ENCODE data around the gene FAM120A.
A peak's percentile ranks its signal among the peaks of the same experiment; 100 is the strongest.

Gene FAM120A

DNA sequence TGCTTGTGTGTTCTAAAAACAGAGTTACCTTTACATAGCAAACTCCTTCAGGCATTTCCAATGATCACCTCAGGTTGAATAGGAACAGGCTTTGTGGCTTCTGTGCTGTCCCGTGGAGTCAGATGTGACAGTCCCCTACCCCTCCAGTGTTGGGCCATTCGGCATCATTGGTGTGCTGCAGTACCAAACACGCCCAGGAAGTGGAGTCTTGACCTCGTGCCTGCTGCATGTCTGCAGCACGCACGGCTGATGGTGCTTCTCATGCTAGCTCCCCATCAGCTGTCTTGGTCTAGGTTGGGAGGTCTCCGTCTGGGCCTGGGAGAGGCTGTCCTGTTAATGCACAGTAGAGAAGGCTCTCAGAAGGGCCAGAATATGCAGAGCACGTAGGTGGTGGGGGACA lies 82.4 kb downstream of the FAM120A start:
- in situ Hi-C loops (cut with HindIII; ENCODE audit: low pct_ligation_motif_present, low pct_unique_long_range_greater_than_20kb, low sequenced_read_pairs): no loop called here
- no peak for DNase-seq

- no peak for DNase-seq
- in situ Hi-C loops (cut with HindIII; ENCODE audit: low pct_ligation_motif_present, low pct_unique_long_range_greater_than_20kb, low sequenced_read_pairs): no loop called here
These were observed 84.7 kb downstream of the FAM120A start for GRCh38 chr9:93536167-93536566.

- in situ Hi-C loops (cut with HindIII; ENCODE audit: low pct_ligation_motif_present, low pct_unique_long_range_greater_than_20kb, low sequenced_read_pairs): no loop called here
These were observed 85.4 kb downstream of the FAM120A start for GRCh38 chr9:93536874-93537273.

DNA sequence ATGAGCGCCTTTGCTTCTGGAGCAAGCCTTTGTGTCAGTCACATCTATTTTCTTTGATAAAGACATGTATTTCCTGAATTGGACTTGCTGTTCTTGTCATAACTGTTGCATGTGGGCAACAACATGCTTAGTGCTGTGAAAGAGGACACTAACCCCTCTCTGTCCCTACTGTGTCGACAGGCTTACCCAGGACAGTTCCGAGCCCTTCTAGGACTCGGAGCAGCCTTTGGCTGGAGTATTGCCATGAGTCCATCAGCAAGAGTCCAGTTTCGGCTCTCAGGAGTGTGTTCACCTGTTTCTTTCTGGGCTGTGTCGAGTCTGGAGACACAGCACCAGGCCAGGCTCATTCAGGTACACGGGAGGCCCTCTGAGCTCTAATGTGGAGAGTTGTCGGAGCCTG lies 88.8 kb downstream of the FAM120A start:
- in situ Hi-C loops (cut with HindIII; ENCODE audit: low pct_ligation_motif_present, low pct_unique_long_range_greater_than_20kb, low sequenced_read_pairs): no loop called here
- no peak for DNase-seq

More at GRCh38 chr9:93536874-93537273, 85.4 kb downstream of the FAM120A start:
- DNase-seq: no peak

GRCh38 chr9:93541005-93541404 lies 89.5 kb downstream of the FAM120A start:
- DNase-seq: no peak
- in situ Hi-C loops (cut with HindIII; ENCODE audit: low pct_ligation_motif_present, low pct_unique_long_range_greater_than_20kb, low sequenced_read_pairs): no loop called here

DNA sequence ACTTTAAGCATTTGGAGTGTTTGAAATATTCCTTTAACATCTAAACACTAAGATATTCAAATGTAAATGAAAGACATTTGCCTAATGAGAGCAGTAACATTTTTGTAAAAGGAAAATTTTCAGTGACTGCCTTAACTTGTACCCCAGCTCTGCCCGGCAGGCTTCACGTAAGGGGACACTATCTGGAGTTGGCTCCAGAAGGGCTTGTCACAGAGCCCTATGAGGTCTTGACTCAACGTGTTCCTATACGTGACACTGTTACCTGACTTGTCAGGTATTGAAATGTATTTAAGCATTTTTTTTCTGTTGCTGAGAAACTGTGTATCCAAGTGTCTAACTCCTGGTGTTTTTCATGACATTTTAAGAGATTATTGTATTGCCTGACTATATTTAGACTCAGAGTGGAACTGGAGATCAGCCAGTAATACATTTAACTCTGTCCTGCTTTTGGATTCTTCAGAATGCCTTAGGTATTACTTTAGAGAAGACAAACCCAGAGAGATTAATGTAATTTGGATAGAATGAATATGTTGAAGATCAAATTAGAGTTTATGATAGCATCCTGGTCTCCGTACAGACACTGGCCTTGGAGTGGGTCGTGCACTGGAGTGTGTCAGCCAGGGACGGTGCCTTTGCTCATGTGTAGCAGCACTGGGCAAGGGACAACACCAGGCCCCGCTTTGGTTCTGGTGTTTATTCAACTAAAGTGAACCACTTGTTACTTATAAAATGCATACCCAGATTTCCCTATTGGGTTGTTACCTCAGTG lies 90.3 kb downstream of the FAM120A start:
- no peak for DNase-seq
- in situ Hi-C loops (cut with HindIII; ENCODE audit: low pct_ligation_motif_present, low pct_unique_long_range_greater_than_20kb, low sequenced_read_pairs): no loop called here

DNA sequence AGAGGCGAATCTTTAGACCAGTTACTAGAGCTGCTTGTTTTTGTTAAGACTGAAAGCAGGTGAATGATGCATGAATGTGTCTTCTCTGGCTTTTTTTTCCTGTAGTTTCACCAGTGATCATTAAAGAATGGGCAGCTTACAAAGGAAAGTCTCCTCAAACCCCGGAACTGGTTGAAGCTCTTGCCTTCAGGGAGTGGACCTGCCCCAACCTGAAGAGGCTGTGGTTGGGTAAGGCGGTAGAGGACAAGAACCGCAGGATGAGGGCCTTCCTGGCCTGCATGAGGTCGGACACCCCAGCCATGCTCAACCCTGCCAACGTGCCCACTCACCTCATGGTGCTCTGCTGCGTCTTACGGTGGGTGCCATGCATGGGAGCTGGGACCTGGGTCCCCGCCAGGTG lies 91.6 kb downstream of the FAM120A start:
- no peak for DNase-seq
- in situ Hi-C loops (cut with HindIII; ENCODE audit: low pct_ligation_motif_present, low pct_unique_long_range_greater_than_20kb, low sequenced_read_pairs): no loop called here

- in situ Hi-C loops (cut with HindIII; ENCODE audit: low pct_ligation_motif_present, low pct_unique_long_range_greater_than_20kb, low sequenced_read_pairs): no loop called here
- no peak for DNase-seq
These were observed 94.9 kb downstream of the FAM120A start for GRCh38 chr9:93546356-93546755.

- DNase-seq: no peak
- in situ Hi-C loops (cut with HindIII; ENCODE audit: low pct_ligation_motif_present, low pct_unique_long_range_greater_than_20kb, low sequenced_read_pairs): no loop called here
These were observed 98.1 kb downstream of the FAM120A start for GRCh38 chr9:93549611-93550010.

- no peak for DNase-seq
- in situ Hi-C loops (cut with HindIII; ENCODE audit: low pct_ligation_motif_present, low pct_unique_long_range_greater_than_20kb, low sequenced_read_pairs): no loop called here
These were observed 101.4 kb downstream of the FAM120A start for GRCh38 chr9:93552923-93553322.

GRCh38 chr9:93555370-93555769 lies 103.9 kb downstream of the FAM120A start:
- in situ Hi-C loops (cut with HindIII; ENCODE audit: low pct_ligation_motif_present, low pct_unique_long_range_greater_than_20kb, low sequenced_read_pairs): no loop called here
- DNase-seq: no peak

GRCh38 chr9:93557366-93558137 lies 106.1 kb downstream of the FAM120A start:
- DNase-seq: no peak
- in situ Hi-C loops (cut with HindIII; ENCODE audit: low pct_ligation_motif_present, low pct_unique_long_range_greater_than_20kb, low sequenced_read_pairs): no loop called here

- in situ Hi-C loops (cut with HindIII; ENCODE audit: low pct_ligation_motif_present, low pct_unique_long_range_greater_than_20kb, low sequenced_read_pairs): no loop called here
- DNase-seq: no peak
These were observed 107.0 kb downstream of the FAM120A start for GRCh38 chr9:93558503-93558902.

- DNase-seq: no peak
- in situ Hi-C loops (cut with HindIII; ENCODE audit: low pct_ligation_motif_present, low pct_unique_long_range_greater_than_20kb, low sequenced_read_pairs): no loop called here
These were observed 109.5 kb downstream of the FAM120A start for GRCh38 chr9:93560991-93561390.

- DNase-seq: no peak
- in situ Hi-C loops (cut with HindIII; ENCODE audit: low pct_ligation_motif_present, low pct_unique_long_range_greater_than_20kb, low sequenced_read_pairs): no loop called here
These were observed 110.7 kb downstream of the FAM120A start for GRCh38 chr9:93562157-93562556.

- in situ Hi-C loops (cut with HindIII; ENCODE audit: low pct_ligation_motif_present, low pct_unique_long_range_greater_than_20kb, low sequenced_read_pairs): no loop called here
- DNase-seq: no peak
These were observed 113.6 kb downstream of the FAM120A start for GRCh38 chr9:93565089-93565488.

DNA sequence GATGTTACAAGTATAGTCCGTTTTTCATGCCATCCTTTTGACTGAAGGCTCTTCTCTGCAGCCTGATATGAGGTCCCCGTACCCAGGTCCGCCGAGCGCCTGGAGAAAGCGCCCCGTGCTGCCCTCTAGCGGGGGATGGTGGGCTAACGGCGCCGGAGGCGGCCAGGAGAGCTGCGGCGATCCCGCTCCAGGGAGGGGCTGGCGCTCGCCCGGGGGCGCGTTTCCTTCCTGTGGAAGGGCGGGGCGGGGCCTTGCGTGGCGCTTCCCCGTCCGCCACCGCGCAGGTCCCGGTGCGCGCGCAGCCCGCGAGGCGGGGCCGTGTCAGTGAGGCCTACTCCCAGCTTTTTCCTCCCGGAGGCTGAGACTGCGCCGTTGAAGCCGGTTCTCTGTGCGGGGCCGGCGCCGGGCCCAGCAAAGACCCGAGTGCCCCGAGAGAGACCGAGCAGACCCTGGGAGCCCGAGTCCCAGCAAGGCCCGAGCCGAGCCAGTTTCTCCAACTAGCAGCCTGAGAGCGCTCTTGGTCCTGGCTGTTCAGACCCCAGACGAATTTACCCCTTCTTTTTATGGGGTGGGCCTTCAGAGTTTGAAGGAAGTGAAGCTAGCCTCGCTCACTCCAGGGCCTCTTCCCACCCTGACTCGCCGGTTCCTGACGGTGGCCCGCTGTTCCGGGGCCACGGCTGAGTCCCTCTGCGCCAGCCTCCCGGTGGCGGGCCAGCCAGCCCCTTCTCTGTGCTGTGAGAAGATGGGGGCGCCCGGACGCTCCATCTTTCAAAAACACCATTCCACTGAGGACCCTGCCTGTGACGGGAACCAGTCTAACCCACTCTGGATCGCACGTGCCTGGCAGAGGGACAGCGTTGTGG lies 115.2 kb downstream of the FAM120A start:
- DNase-seq: peak; percentile 92
- in situ Hi-C loops (cut with HindIII; ENCODE audit: low pct_ligation_motif_present, low pct_unique_long_range_greater_than_20kb, low sequenced_read_pairs): no loop called here

GRCh38 chr9:93567271-93567959 lies 115.9 kb downstream of the FAM120A start:
- no peak for DNase-seq

DNA sequence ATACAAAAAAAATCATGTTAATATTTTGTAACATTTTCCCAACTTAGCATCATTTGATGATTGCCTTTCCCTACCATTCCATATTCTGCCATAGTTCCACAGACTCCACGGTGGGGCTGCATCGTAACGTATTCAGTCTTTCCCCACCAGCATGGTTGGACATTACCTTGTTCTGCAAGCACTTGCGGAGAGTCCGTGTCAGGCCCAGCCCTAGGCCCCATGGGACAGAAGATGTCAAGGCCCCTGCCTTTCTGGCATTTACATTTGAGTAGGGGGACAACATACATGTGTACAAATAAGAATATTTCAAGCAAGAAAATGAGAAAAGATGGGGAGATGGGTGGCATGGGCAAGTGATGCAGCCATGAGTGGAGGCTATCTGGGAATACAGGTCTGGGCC lies 116.7 kb downstream of the FAM120A start:
- in situ Hi-C loops (cut with HindIII; ENCODE audit: low pct_ligation_motif_present, low pct_unique_long_range_greater_than_20kb, low sequenced_read_pairs): no loop called here
- DNase-seq: no peak

More at GRCh38 chr9:93567271-93567959, 115.9 kb downstream of the FAM120A start:
- in situ Hi-C loops (cut with HindIII; ENCODE audit: low pct_ligation_motif_present, low pct_unique_long_range_greater_than_20kb, low sequenced_read_pairs): no loop called here

Measured in ACHN (cell line).